K562 (cell line): ENCODE data around the gene FGF11.

Experiments
- ATF2 ChIP-seq: sonication (generic); formaldehyde crosslinking; IDR thresholded peaks from 2 replicates; pipeline ENCODE4 v1.8.1; 2022; ENCODE audit warnings: missing genetic modification reagents
- BHLHE40 ChIP-seq: IDR thresholded peaks from 2 replicates; pipeline ENCODE4 v1.6.1; 2011; ENCODE audit warnings: low read length, improper control_type of control experiment
- CHD2 ChIP-seq: IDR thresholded peaks from 2 replicates; pipeline ENCODE4 v1.6.1; 2011; ENCODE audit warnings: low read depth, low read length
- ELF1 ChIP-seq: fragments of 200-800 bp; sonication (Bioruptor generic); IDR thresholded peaks from 2 replicates; pipeline ENCODE4 v1.6.1; 2016; ENCODE audit warnings: missing genetic modification characterization, missing compliant biosample characterization
- EP300 ChIP-seq: IDR thresholded peaks from 2 replicates; pipeline ENCODE4 v1.6.1; 2012; ENCODE audit warnings: low read length, improper control_type of control experiment
- GABPA ChIP-seq: fragments of 200-800 bp; sonication (Bioruptor generic); conservative IDR thresholded peaks from 2 replicates; pipeline ENCODE4 v1.6.1; 2016; ENCODE audit warnings: low read depth, missing genetic modification characterization, missing compliant biosample characterization
- MYC ChIP-seq, 2 experiments: fragments of 250-450 bp in 1 of 2; sonication (Bioruptor Pico) in 1 of 2; IDR thresholded peaks; 2 replicates each; pipeline versions ENCODE4 v1.5.1 to v1.6.1; 2012 to 2021; ENCODE audit warnings: low read depth in 2 of 2, borderline replicate concordance in 1 of 2, improper control_type of control experiment in 1 of 2, low read length in 1 of 2, mild to moderate bottlenecking in 1 of 2, moderate library complexity in 1 of 2
- NONO ChIP-seq, 2 experiments: fragments of 200-400 bp in 1 of 2; fragments of 450-650 bp in 1 of 2; formaldehyde crosslinking in 1 of 2; IDR thresholded peaks; 2 replicates each; pipeline ENCODE4 v1.6.1; 2017; ENCODE audit warnings: low read depth in 2 of 2, mild to moderate bottlenecking in 2 of 2, moderate library complexity in 2 of 2, low read length in 1 of 2
- PATZ1 ChIP-seq: fragments of 250-450 bp; sonication (Bioruptor Pico); IDR thresholded peaks from 2 replicates; pipeline ENCODE4 v1.5.0; 2020; ENCODE audit warnings: mild to moderate bottlenecking, borderline replicate concordance
- RNF2 ChIP-seq: sonication (generic); IDR thresholded peaks from 2 replicates; pipeline ENCODE4 v1.6.1; 2016
- ZNF239 ChIP-seq: fragments of 250-450 bp; sonication (Bioruptor Pico); IDR thresholded peaks from 2 replicates; pipeline ENCODE4 v1.4.0; 2020; ENCODE audit warnings: mild to moderate bottlenecking

- no peak for TF ChIP-seq ZNF239 (CRISPR knock-in tag)
- no peak for TF ChIP-seq RNF2
- TF ChIP-seq ELF1 (tag): no peak
- TF ChIP-seq MYC (IDR thresholded peaks at IDR 0.05; ENCODE audit: low read depth, low read length): no peak
- TF ChIP-seq MYC (CRISPR knock-in tag; IDR thresholded peaks at IDR 0.05; ENCODE audit: borderline replicate concordance, low read depth): no peak
- no peak for TF ChIP-seq ATF2 (CRISPR knock-in tag)
- no peak for TF ChIP-seq BHLHE40
- no peak for TF ChIP-seq CHD2
- no peak for TF ChIP-seq NONO (IDR thresholded peaks at IDR 0.05; ENCODE audit: low read depth in 2 of 2, low read length in 1 of 2)
- no peak for TF ChIP-seq GABPA
- TF ChIP-seq PATZ1 (CRISPR knock-in tag): no peak
- TF ChIP-seq EP300: no peak
Measured at GRCh38 chr17:7407082-7407481, 32.2 kb upstream of the FGF11 start.
